ENCODE results near the gene PDE7B.
"Not testable (repeated sequence)": the region's sequence is repeated elsewhere in the genome, so short reads cannot be mapped to it uniquely, and the experiment has no call there.

GRCh38 chr6:136105797-136106196, 254.3 kb downstream of the PDE7B start:
- TF ChIP-seq CTCF (conservative IDR thresholded peaks at IDR 0.05; ENCODE audit: low read depth, low read length); POLR2A (IDR thresholded peaks at IDR 0.05; ENCODE audit: low read depth, low read length); MAFK (IDR thresholded peaks at IDR 0.05; ENCODE audit: low read depth, low read length); ELK1 (IDR thresholded peaks at IDR 0.05; ENCODE audit: borderline replicate concordance, low read depth, low read length); BHLHE40 (IDR thresholded peaks at IDR 0.05; ENCODE audit: low read depth, low read length); RAD21 (IDR thresholded peaks at IDR 0.05; ENCODE audit: low read length); NFE2L2 (IDR thresholded peaks at IDR 0.05; ENCODE audit: low read depth, low read length): not testable (repeated sequence)
